GM18511 (cell line): ENCODE data around the gene BSND.

Source experiments
- ATAC-seq: cut with Tn5 transposase; IDR thresholded peaks from one replicate; pipeline ENCODE4 v1.9.1; 2021; ENCODE audit warnings: mild to moderate bottlenecking, moderate library complexity; ENCODE audit not compliant: unreplicated experiment

BSND gene

DNA sequence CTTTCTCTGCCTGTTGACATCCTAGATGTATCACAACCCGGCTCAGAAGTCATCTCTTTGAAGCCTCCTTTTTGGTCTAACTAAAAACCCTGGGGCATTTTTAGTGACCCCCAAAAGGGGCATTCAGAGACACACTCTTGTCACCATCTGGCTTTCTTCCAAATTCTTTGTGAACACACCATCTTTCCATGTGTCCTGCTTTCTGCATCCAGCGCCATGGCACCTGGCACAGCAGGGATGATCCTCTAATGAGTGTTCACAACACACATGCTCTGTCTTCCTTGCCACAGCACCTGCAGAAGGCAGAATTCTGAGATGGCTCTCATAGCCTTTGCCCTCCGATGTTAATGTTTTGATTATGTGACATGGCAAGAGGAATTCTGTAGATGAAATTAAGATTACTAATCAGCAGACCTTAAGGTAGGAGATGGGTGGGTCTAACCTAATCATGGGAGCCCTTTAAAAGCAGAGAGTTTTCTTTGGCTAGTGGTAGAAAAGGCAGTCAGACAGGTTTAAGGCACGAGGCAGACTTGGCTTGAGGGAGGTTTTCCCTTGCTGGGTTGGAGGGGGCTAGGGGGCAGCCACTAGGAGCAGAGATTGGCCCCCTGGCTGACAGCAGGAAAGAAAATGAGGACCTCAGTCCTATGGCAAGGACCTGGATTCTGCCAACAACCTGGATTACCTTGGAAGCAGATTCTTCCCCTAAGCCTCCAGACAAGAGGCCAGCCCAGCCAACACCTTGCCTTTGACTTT, 23.2 kb upstream of the BSND start:
- no peak for ATAC-seq

DNA sequence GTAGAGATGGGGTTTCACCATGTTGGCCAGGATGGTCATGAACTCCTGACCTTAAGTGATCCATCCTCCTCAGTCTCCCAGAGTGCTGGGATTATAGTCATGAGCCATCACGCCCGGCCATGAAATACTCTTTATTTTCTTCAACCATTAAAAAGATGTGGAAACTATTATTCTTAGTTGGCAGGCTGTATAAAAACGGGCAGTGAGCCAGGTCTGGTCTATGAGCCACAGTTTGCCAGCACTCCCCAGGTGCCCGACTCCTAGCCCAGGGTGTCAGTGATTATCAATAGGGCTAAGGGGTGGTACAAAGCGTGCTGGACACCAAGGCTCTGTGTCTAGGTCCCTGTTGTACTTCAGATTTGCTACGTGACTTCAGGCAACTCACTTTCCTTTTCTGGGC, 22.0 kb upstream of the BSND start:
- ATAC-seq = no peak

DNA sequence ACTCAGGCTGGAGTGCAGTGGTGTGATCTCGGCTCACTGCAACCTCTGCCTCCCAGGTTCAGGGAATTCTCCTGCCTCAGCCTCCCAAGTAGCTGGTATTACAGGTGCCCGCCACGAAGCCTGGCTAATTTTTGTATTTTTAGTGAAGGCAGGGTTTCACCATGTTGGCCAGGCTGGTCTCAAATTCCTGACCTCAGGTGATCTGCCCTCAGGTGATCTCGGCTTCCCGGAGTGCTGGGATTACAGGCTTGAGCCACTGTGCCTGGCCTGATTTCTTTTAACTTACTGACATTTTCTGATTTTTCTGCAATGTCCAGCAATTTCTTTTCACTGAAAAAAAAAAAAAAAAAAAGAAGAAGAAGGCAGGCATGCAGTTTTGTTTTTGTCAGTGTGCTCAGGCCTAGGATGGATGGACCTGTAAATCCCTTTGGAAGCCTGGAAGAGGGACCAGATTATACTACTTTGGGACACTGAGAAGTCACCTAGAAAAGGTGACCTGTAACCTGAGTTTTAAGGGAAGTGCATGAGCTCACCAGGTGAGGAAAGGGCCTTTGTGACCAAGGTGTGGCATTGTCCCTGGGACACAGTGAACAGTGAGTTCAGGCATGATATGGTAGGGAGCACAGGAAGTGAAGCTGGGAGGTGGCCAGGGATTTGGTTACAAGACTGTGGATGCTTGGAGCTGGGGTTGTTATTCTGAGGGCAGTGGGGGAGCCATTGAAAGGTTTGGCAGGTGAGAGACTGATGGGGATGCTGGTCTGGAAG, 21.0 kb upstream of the BSND start:
- no peak for ATAC-seq

DNA sequence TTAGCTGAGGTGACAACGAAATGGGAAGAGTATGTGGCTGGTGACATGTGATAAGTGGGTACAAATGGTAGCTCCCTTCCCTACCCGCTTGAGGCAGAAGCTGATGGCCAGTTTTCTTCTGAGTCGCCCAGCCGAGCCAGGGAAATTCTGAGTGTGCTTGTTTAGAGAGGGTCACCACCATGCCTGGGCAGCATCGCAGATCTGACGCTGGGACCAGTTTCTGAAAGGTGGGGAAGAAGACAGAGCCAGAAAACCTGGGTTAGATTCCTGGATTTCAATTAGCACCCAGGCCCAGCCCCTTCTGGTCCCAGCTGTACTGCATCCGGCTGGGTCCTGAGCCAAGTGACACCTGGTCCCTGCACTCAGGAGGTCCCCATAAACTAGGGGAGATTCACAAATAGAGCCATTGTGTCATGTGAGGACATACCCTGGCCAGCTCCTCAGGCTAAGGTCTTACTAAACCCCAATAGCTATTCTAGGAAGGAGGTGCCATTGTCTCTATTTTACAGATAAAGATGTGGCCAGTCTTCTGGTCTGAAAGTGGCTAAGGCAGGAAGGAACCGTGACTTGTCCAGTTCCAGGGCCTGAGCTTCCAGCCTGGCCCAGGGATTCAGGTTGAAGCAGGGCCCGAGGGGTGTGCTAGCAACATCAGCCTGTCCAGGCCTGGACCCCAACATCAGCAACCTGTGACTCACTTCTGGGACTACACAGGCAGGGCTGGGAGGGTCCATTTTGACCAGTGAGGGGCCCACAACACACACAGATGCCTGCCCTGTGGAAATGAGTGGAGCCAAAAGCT, 20.0 kb upstream of the BSND start:
- ATAC-seq = no peak

DNA sequence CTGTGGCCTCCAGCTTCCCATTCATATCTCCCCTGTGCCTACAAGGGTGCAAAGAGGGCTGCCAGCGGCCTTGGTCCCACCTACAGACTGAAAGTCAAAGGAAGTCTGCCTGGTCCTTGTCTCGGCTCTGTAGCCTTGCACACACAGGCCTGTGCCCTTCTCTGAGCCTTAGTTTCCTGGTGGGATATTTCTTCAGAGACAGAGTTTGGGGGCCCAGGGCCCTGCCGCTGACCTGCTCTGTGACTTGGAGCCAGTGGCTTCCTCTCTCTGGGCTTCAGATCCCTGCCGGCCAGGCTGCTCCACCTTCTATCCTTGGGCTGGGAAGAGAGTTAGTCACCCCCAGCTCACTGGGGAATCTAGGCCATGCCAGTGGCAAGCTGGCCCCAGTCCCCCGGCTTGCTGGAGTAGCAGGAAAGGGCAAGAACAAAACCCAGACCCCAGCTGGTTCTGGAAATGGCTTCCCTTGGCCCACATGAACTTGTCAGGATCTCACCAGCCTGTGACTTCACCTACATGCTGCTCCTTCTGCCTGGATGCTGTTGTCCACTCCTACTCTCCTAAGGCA, 19.3 kb upstream of the BSND start:
- ATAC-seq = no peak

DNA sequence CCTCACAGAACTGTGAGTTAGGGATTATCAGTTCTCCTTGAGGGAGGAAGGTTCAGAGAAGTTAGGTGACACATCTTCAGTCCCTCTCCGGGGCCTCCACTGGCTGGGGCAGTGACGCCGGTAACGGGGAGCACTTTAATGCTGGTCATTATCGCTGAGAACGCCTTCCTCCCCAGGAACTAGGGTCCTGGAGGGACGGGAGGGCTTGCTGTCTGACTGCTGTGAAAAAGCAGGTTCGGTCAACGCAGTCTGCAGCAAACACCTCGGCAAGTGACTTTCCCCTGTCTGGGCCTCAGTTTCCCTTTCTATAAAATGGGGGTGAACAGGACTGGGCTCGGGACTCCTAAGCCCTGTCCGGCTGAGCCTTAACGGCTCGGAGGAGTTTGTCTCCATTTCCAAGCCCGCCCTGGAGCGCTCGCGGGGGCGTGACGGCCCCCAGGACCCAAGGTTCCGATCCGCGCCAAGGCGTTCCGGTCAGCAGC, 18.6 kb upstream of the BSND start:
- no peak for ATAC-seq

DNA sequence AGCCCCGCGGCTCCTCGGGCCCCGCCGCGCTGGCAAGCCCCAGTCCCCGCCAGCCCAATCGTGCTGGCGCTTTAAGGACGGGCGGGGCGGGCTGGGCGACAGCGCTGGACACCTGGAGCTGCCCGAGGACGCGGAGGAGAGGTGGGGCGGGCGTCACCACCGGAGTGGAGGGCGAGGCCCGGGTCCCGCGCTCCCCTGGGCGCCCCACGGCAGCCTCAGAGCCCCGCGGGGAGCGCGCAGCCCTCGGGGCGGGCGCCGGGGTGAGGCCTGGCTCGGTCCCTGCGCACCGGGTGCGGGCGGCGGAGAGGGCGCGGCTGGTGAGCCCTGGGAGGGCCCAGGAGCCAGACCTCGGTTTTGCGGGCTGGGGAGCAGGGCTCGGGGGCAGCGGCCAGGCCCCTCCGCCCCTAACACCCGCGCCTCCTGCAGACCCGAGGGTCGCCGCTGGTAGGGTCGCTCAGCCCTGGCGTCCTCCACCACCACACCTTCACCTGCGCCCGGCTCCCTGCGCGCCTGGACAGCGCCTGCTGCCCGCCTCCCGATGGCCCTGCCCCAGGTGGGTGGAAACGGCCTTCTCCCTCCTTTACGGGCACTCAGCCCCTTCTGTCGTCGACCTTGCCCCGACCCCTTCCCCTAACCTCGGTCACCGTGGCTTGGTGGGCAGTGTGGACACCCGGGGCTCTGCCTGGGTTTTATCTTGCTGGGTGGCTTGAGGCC, 18.0 kb upstream of the BSND start, which contains the start of gene TMEM61:
Gene TMEM61, plus strand, starts transcription at position 101 of the 714 bp plus-strand sequence. Its CDS starts 438 bp downstream, at position 539.
- no peak for ATAC-seq

DNA sequence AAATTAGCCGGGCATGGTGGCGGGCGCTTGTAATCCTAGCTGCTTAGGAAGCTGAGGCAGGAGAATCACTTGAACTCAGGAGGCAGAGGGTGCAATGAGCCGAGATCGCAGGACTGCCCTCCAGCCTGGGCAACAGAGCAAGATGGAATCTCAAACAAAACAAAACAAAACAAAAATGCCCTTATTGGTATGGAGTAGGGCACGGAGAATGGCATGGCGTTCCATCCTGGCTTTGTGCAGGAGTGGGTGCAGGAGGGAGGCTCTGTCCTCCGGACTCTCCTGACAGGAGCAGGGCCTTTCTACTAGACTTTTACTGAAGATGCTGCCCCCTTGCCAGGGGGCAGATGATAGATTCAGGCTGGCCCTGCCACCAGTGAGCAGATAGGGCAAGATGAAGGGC, 17.3 kb upstream of the BSND start:
- ATAC-seq = no peak

DNA sequence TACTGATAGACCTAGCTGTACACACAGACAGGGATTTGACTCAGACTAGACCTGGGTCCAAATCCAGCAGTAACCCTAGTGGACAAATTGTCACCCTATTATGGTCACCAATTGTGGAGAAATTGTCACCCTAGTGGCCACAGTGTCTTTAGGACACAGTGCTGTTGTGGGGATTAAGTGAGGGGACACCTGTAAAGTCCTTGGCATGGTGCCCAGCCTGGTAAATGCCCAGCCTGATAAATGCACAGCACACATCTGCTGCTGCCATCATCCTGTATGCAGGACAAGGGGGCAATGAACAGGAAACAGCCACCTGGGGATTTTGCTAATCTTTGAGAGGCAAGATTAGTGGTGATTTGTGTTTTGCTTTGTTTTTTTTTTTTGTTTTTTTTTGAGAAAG, 16.0 kb upstream of the BSND start:
- no peak for ATAC-seq

DNA sequence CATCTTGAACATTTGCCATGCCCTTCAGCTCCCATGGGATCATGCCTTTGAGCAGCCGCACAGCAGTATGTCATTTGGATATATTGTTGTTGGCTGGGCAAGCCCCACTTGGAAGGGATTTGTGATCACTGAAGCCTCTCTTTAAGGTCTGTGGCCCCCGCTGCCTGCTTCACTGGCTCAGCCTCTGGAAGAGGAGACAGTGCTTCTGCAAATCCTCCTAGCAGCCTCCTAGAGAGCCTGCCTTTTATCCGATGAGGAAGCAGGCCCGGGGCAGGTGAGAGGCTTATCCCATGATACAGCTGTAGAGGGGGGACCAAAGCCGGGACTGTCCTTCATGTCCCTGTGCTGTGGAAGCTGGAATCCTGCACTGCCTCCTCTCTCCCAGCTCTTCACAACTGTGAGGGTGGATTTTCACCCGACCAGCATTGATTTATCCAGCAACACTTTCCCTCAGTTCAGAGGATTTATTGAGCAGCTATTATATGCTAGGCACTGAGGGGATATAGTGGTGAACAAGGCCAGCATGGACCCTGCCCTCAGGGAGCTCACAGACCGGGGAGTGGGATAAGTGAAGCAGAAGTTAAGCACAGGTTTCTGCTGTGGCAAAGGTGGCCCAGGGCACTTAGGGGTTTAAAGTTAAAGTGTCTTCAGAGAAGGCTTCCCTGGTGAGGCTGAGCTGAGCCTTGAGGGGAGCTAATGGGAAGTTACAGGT, 14.4 kb upstream of the BSND start:
- ATAC-seq = no peak

DNA sequence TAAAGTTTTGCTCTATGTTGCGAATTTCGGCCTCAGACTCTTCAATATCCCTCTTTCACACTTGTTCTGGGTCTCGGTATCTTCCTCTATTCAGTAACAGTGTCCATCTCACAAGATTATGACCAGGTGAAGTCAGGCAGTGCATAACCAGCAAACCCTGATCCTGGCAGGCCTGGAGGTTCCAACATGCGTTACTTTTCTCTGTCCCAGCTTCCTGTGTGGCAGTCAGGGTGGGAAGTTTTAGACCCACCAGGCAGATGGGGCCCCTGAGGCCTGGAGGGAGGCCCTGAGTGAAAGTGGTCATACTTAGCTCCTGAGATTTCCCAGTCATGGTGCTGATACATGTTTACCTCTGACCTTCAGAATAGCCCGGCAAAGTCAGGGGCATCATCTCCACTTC, 13.2 kb upstream of the BSND start:
- ATAC-seq = no peak

DNA sequence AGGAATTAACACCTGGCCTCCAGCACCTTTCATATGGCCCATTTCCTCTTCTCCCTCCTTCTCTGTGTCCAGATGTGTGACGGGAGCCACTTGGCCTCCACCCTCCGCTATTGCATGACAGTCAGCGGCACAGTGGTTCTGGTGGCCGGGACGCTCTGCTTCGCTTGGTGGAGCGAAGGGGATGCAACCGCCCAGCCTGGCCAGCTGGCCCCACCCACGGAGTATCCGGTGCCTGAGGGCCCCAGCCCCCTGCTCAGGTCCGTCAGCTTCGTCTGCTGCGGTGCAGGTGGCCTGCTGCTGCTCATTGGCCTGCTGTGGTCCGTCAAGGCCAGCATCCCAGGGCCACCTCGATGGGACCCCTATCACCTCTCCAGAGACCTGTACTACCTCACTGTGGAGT, 12.7 kb upstream of the BSND start:
- ATAC-seq = no peak

DNA sequence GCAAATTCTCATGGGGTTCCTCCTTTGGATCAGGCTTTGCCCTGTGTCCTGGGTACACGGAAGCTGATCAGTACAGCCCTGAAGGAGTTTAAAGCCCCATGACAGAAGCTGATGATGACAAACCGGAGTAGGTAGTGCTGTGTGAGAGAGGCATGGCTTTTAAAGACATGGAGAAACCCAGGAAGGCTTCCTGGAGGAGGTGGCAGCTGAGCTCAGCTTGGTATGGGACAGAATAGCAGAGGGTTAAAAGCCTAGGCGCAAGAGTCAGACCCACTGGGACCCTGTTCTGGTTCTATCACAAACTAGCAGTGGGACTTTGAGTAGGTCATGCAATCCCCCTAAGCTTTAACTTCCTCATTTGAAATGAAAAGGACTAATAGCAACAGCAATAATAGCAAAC, 12.2 kb upstream of the BSND start:
- ATAC-seq = no peak

DNA sequence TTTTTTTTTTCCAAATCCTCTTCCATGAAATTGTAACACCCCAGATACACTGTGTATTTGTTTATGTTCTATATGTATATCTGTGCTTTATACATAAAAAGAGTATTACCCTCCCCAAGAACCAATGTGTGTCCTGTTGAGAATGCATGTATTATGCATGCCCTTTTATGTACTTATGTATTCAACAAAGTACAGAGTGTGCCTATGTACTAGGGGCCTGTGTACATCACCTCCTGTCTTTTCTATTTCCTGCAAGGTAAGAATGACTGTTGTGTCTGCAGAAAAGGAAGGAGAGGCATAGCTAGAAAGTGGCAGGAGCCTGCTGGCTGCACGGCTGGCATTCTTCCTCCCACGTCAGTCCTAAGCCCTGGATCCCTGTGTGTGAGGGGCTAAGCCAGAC, 11.3 kb upstream of the BSND start:
- no peak for ATAC-seq

DNA sequence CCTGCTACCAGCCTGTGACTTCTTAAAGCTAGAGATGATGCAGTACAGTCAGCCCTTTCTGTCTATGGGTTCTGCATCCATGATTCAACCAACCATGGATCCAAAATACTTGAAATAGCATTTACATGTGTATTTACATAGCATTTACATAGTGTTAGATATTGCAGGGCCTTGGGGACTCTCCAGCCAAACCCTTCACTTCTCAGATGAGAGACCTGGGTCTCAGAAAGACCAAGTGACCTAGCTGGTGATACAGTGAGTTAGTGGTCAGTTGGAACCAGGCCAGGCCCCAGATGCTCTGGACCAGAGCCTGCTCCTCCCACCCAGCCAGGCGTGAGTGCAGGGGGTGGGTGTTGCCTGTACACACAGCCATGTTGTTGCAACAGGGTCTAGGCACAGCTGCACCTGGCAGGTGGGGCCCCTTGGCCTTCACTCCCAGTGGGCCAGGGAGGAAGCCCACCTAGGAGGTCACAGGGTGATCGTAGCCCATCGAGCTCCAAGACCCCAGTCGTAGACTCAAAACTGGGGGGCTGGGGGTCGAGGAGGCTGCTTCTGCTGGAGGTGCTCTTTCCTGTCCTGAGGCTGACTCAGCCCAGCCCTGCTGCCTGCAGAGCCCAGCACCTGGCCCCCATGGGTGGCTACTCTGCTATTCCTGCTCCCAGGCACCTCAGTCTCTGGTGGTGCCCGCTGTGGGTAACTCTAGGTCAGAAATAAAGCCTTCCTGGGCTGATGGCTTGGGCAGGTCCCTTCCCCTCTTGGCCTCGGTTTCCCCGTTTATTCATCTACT, 10.6 kb upstream of the BSND start:
- ATAC-seq = no peak

DNA sequence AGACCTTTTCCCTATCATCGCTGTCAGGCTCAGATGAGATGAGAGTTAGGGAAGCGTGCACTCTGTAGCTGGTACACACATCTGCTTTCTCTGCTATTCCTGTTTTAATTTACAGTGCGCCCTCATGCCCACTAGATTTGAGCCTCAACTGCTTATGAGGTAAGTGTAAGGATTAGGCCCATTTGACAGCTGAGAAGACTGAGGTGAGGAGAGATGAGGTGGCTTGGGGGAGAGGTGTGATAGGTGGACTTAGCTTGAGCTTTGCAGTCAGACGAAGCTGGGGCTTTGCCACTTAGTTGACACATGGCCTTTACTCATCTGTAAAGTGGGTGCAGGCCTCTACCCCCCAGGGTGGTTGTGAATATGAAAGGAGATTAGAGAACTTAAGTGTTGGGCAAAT, 9.8 kb upstream of the BSND start:
- ATAC-seq = no peak

DNA sequence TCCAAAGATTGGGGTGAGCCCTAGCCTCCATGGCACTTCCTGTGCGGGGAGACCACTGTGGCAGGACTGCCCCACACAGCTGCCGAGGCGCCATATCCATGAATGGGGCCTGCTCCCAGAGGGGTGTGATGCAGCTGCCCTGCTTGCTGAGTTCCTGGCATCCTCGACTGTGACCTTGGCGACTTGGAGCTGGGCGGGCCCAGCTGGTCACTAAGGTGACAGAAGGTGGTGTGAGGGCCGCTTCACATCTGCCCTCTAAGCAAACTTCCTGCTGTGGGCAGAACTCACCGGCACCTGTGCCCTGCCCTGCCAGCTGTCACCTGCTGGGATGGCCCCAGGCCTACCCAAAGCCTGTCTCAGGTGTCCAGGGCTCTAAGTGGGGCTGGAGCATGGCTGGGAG, 9.3 kb upstream of the BSND start:
- no peak for ATAC-seq

DNA sequence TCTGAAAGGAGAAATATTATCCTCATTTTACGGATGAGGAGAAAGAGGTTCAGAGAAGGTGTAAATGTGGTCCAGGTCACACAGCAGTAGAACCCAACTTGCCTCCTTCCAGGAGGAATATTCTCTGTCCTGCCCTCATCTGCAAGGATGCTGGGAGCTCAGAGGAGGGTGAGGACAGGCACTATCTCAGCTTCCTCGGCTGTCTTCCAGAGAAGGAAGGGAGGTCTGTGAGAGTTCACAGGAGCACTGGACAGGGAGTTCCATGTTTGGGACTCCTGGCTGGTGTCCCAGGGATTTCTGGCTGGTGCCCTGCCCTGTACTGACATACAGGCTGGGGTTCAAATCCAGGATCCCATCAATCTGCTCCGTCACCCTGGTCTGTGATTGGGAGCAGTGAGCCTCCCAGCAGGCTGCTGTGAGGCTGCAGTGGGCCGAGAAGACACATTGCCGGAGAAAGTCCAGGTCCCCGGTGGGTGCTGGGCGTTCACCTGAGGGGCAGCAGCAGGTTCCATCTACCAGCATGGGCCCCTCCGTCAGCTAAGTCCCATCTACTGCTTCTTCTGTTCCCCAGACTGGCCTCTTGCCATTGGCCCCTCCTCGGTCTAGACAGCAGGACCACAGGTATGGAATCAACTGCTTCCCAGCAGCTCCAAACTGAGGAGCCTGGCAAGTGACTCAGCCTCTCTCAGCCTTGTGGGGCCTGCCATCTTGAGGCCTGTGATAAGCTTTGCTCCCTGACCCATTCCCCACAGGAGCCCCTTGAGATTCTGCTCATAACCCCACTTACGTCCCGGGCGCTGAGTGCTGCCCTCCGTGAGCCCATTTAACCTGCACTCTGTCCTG, 8.5 kb upstream of the BSND start:
- ATAC-seq = no peak
